Nephron (organoid): Measurements from ENCODE around the gene FOXJ1.
A peak's percentile ranks its signal among the peaks of the same experiment; 100 is the strongest.

ENCODE experiments used
- H3K27ac Mint-ChIP-seq, 3 experiments: 2 replicates each; pipeline ENCODE4 v1.8.0; 2020; ENCODE audit warnings: mixed read lengths in 3 of 3, mild to moderate bottlenecking in 2 of 3, moderate library complexity in 1 of 3
- H3K27me3 Mint-ChIP-seq: 2 replicates; pipeline ENCODE4 v1.8.0; 2021; ENCODE audit warnings: low read depth, mild to moderate bottlenecking, moderate library complexity, mixed read lengths
- H3K36me3 Mint-ChIP-seq: 2 replicates; pipeline ENCODE4 v1.8.0; 2020; ENCODE audit warnings: low read depth, mixed read lengths
- H3K4me1 Mint-ChIP-seq: 2 replicates; pipeline ENCODE4 v1.8.0; 2020; ENCODE audit warnings: mixed read lengths
- H3K4me3 Mint-ChIP-seq, 3 experiments: 2 replicates each; pipeline ENCODE4 v1.8.0; 2020; ENCODE audit warnings: mild to moderate bottlenecking in 3 of 3, mixed read lengths in 3 of 3, moderate library complexity in 2 of 3
- H3K9me3 Mint-ChIP-seq: 2 replicates; pipeline ENCODE4 v1.8.0; 2020; ENCODE audit warnings: mixed read lengths
- CTCF ChIP-seq, 3 experiments: fragments of 200-600 bp; sonication (generic); IDR thresholded peaks; one replicate each; pipeline ENCODE4 v1.5.0; 2021; ENCODE audit warnings: antibody characterized with exemption in 3 of 3; ENCODE audit not compliant: unreplicated experiment in 3 of 3

FOXJ1 gene

GRCh38 chr17:76106703-76107102 lies 34.3 kb downstream of the FOXJ1 start:
- no peak for TF ChIP-seq CTCF (IDR thresholded peaks at IDR 0.05; ENCODE audit: unreplicated experiment in 3 of 3)
- no peaks in the 10 kb centered on the region for H3K9me3 Mint-ChIP-seq
- peaks cover 4% of the 10 kb centered on the region for H3K27me3 Mint-ChIP-seq
- H3K36me3 Mint-ChIP-seq, result peaks cover 4% of the 10 kb centered on the region
- H3K4me3 Mint-ChIP-seq, result peak overlapping the region in 2 of 3 experiments; percentile 8 to 87
- peak overlapping the region; percentile 77 to 97 (median 93) for H3K27ac Mint-ChIP-seq
- H3K4me1 Mint-ChIP-seq, result peaks cover 24% of the 10 kb centered on the region

- H3K27me3 Mint-ChIP-seq, result peaks cover 4% of the 10 kb centered on the region
- peaks cover 15% of the 10 kb centered on the region for H3K36me3 Mint-ChIP-seq
- peaks cover 24% of the 10 kb centered on the region for H3K4me1 Mint-ChIP-seq
- peak overlapping the region; percentile 62 to 95 (median 65) for H3K4me3 Mint-ChIP-seq
- peak overlapping the region; percentile 50 to 68 (median 59) for H3K27ac Mint-ChIP-seq
- no peak for TF ChIP-seq CTCF (IDR thresholded peaks at IDR 0.05; ENCODE audit: unreplicated experiment in 3 of 3)
- no peaks in the 10 kb centered on the region for H3K9me3 Mint-ChIP-seq
Measured at GRCh38 chr17:76104896-76105231, 36.2 kb downstream of the FOXJ1 start.

GRCh38 chr17:76104140-76104895 lies 36.7 kb downstream of the FOXJ1 start:
- no peak for TF ChIP-seq CTCF (IDR thresholded peaks at IDR 0.05; ENCODE audit: unreplicated experiment in 3 of 3)
- Mint-ChIP-seq H3K27me3 (peaks cover 4% of the 10 kb centered on the region), H3K4me3 (peak overlapping the region; percentile 94 to 95 (median 95)), H3K4me1 (peaks cover 24% of the 10 kb centered on the region), H3K27ac (peak overlapping the region; percentile 99 to 100 (median 99)), H3K36me3 (peaks cover 21% of the 10 kb centered on the region), H3K9me3 (no peaks in the 10 kb centered on the region)

- Mint-ChIP-seq H3K4me3 (peak within 1 kb of the TSS; percentile 94 to 95 (median 95)), H3K36me3 (peaks cover 28% of the 10 kb centered on the region), H3K27me3 (peaks cover 4% of the 10 kb centered on the region), H3K9me3 (no peaks in the 10 kb centered on the region), H3K4me1 (peaks cover 24% of the 10 kb centered on the region), H3K27ac (peak within 1 kb of the TSS; percentile 99 to 100 (median 99))
- TF ChIP-seq CTCF (IDR thresholded peaks at IDR 0.05; ENCODE audit: unreplicated experiment in 3 of 3), result no peak
Measured at GRCh38 chr17:76103274-76104139, 37.5 kb downstream of the FOXJ1 start, which contains the start of gene EXOC7. Gene EXOC7 (minus strand): TSS chr17:76103787. CDS start chr17:76103692, 95 bp downstream.

GRCh38 chr17:76102944-76103273 lies 38.1 kb downstream of the FOXJ1 start:
- Mint-ChIP-seq H3K36me3 (peaks cover 33% of the 10 kb centered on the region), H3K27me3 (peaks cover 4% of the 10 kb centered on the region), H3K4me3 (peak overlapping the region; percentile 94 to 95 (median 95)), H3K4me1 (peaks cover 24% of the 10 kb centered on the region), H3K27ac (peak overlapping the region; percentile 99 to 100 (median 99)), H3K9me3 (no peaks in the 10 kb centered on the region)
- TF ChIP-seq CTCF (IDR thresholded peaks at IDR 0.05; ENCODE audit: unreplicated experiment in 3 of 3), result no peak
